Uterus (tissue), 4 donors: Measurements from ENCODE around the gene SERPINA4. TPM values are rescaled to one million over a fixed set of nuclear protein-coding genes. Genes with fewer than 3 reads are reported as not detected.

Source experiments
- DNase-seq, 2 donors: peaks; one replicate each; pipeline ENCODE4 v3.0.0-alpha.2; 2019 to 2020
- H3K27ac ChIP-seq, 2 donors: fragments of 200-600 bp; sonication (generic); 1 replicate in 1 of 2; 2 replicates in 1 of 2; pipeline ENCODE4 v1.5.1; 2016 to 2018
- H3K27me3 ChIP-seq, 2 donors: fragments of 200-600 bp; sonication (generic); one replicate each; pipeline ENCODE4 v1.5.1; 2018 to 2019; ENCODE audit warnings: control low read depth in 1 of 2
- H3K36me3 ChIP-seq, 2 donors: fragments of 200-600 bp; sonication (generic); one replicate each; pipeline ENCODE4 v1.5.1; 2019; ENCODE audit warnings: control low read depth in 1 of 2
- H3K4me1 ChIP-seq, 2 donors: fragments of 200-600 bp; sonication (generic); one replicate each; pipeline ENCODE4 v1.5.1; 2018 to 2019; ENCODE audit warnings: control low read depth in 1 of 2
- H3K4me3 ChIP-seq, 2 donors: fragments of 200-600 bp; sonication (generic); 1 replicate in 1 of 2; 2 replicates in 1 of 2; pipeline ENCODE4 v1.5.1; 2018 to 2019; ENCODE audit warnings: mild to moderate bottlenecking in 1 of 2
- H3K9me3 ChIP-seq, 2 donors: fragments of 200-600 bp; sonication (generic); one replicate each; pipeline ENCODE4 v1.5.1; 2019; ENCODE audit warnings: control low read depth in 1 of 2
- POLR2A ChIP-seq, 2 donors: fragments of 450-650 bp; IDR thresholded peaks; one replicate each; pipeline ENCODE4 v1.6.1; 2016; ENCODE audit warnings: antibody characterized with exemption in 2 of 2, mild to moderate bottlenecking in 1 of 2, moderate library complexity in 1 of 2
- intact Hi-C: fragments of 100-400 bp; cut with DNase I; formaldehyde crosslinking; loops from one replicate; pipeline ENCODE4 v1.15.1; 2023; ENCODE audit warnings: low total_unique reads
- total RNA-seq, 4 donors: library from RNA; depleted of rRNA in 3 of 4; stranded (reverse); fragments of >200 nt in 3 of 4; gene quantifications; one replicate each; pipeline versions ENCODE4 v1.1.0 to v1.2.4, GENCODE V29; 2014 to 2023
- TF ChIP-seq, protein P1 (sequence below), 4 experiments: fragments of 200-600 bp in 2 of 4; fragments of 450-650 bp in 2 of 4; sonication (generic) in 2 of 4; IDR thresholded peaks; one replicate each; pipeline ENCODE4 v1.5.1; 2016 to 2019; ENCODE audit warnings: antibody characterized with exemption in 4 of 4, mild to moderate bottlenecking in 2 of 4, moderate library complexity in 1 of 4
- donor health status: DM: yes; HTN: yes; CAD: no.

Gene SERPINA4
- total RNA-seq, 4 donors from 2014 or later = 0.28 TPM; not detected in 3

DNA sequence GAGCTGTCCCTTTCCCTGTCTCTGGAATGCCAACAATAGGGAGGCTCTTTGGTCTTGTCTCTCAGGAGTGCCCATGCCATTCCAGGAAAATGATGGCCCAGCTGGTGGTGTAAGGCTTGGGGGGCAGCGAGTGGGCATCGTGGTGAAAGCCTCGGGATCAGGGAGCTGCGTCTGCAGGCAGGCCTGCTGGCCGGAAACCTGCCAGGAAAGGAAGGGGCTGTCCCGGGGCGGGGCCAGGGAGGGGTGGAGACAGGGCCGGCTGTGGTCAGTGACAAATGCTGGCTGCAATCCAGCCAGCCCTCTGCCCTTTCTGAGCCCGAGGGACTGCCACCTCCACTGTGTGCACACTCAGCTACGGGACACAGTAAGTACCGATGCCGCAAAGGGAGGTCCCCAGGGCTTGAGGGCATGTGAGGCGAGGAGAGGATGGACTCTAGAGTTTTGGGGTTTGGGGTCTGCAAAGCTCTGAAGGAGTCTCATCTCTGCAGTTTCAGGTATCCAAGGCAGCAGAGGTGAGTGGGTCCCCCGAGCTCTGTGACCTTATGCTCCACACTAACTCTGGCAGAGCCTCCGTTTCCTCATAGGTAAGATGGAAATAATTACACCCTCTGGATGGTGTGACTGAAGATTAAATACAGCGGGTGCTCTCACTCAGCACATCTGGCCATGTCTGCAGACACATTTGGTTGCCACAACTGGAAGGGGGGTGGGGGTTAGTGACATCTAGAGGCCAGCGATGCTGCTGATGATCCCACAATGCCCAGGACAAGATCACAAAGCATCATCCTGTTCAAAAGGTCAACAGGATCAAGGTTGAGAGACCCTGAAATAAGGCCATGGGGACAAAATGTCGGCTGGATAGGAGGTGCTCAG, 20.1 kb downstream of the SERPINA4 start, which contains the start of gene SERPINA5:
TSS of gene SERPINA5 (plus strand) at position 300 of the 873 bp plus-strand sequence. CDS start 5,937 bp downstream, outside the sequence.
- Histone ChIP-seq H3K4me1 (no peaks in the 10 kb centered on the region), H3K27me3 (no peaks in the 10 kb centered on the region), H3K4me3 (no peak within 1 kb of the TSS), H3K27ac (no peak within 1 kb of the TSS), H3K36me3 (no peaks in the 10 kb centered on the region), H3K9me3 (no peaks in the 10 kb centered on the region)
- intact Hi-C loops = no loop called here
- DNase-seq = no peak
- TF ChIP-seq, protein P1, sequence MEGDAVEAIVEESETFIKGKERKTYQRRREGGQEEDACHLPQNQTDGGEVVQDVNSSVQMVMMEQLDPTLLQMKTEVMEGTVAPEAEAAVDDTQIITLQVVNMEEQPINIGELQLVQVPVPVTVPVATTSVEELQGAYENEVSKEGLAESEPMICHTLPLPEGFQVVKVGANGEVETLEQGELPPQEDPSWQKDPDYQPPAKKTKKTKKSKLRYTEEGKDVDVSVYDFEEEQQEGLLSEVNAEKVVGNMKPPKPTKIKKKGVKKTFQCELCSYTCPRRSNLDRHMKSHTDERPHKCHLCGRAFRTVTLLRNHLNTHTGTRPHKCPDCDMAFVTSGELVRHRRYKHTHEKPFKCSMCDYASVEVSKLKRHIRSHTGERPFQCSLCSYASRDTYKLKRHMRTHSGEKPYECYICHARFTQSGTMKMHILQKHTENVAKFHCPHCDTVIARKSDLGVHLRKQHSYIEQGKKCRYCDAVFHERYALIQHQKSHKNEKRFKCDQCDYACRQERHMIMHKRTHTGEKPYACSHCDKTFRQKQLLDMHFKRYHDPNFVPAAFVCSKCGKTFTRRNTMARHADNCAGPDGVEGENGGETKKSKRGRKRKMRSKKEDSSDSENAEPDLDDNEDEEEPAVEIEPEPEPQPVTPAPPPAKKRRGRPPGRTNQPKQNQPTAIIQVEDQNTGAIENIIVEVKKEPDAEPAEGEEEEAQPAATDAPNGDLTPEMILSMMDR (IDR thresholded peaks at IDR 0.05) = no peak
- TF ChIP-seq POLR2A (IDR thresholded peaks at IDR 0.05) = no peak

DNA sequence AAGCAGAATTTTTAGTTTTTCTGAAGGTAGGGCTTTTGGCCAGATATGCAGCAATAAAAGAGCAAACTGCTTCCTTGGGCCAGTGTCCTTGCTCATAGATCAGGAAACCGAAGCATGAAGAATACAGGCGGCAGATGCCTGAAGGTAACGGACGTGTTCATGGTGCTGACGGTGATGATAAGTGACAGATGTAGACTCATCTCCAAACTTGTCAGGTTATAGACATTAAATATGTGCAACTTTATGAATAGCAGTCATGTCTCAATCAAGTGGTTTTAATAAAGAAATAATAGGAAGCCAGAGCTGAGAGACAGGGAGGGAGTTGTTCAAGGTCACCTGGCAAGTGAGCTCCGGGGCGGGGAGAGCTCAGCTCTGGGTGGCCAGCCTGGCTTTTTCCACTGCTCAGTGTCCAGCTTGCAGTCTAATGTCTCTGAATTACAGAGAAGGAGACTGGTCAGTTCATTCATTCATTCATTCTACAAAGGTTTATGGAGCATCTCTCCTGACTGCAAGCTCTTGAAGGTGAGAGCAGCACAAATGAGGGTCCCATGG, 21.0 kb downstream of the SERPINA4 start:
- Histone ChIP-seq H3K27ac (no peak overlapping the region), H3K4me1 (no peaks in the 10 kb centered on the region), H3K27me3 (no peaks in the 10 kb centered on the region), H3K36me3 (no peaks in the 10 kb centered on the region), H3K9me3 (no peaks in the 10 kb centered on the region), H3K4me3 (no peak overlapping the region)
- TF ChIP-seq, protein P1 (IDR thresholded peaks at IDR 0.05) = no peak
- no peak for TF ChIP-seq POLR2A (IDR thresholded peaks at IDR 0.05)
- peak in 1 of 2 donors; percentile 49 for DNase-seq
- intact Hi-C loops = no loop called here

DNA sequence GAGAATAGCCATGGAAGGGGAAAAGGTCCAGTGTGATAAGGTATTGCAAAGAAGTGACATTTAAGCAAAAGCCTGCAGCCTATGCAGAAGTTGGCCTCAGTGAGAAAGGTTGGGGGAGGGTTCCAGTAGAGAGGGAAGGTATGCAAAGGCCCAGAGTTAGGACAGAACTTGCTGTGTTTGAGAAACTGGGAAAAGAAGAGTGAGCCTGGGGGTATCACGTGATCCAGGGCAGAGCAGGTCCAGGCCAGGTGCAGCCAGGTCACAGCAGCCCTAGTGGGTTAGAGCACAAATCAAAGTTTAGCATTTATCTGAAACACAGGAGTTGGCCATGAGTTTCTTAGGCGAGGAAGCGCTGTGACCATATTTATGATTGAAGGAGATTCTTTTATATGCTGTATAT, 21.6 kb downstream of the SERPINA4 start:
- no peak for TF ChIP-seq POLR2A (IDR thresholded peaks at IDR 0.05)
- TF ChIP-seq, protein P1 (IDR thresholded peaks at IDR 0.05) = no peak
- Histone ChIP-seq H3K4me1 (no peaks in the 10 kb centered on the region), H3K27me3 (no peaks in the 10 kb centered on the region), H3K36me3 (no peaks in the 10 kb centered on the region), H3K4me3 (no peak overlapping the region), H3K27ac (no peak overlapping the region), H3K9me3 (no peaks in the 10 kb centered on the region)
- intact Hi-C loops = no loop called here
- DNase-seq = no peak

DNA sequence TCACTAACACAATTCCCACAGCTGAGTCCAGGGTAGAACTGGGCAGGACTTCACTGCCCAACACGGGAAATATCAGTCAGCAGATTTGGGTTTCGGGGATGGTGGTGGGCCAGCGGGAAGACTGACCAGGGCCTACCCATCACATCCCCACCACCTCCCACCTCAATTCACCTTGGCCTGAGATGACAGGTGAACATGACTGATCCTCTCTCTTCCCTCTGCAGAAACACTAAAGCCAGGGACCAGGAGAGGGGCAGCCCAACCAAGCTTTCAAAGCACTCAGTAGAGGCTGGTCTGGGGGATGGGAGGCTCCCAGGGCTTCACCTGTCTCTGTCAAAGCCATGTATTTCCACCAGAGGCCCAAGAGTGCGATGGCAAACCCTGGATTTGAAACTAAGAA, 22.3 kb downstream of the SERPINA4 start:
- intact Hi-C loops = no loop called here
- no peaks in the 10 kb centered on the region for H3K4me1 ChIP-seq
- H3K27ac ChIP-seq = no peak overlapping the region
- DNase-seq = no peak
- no peak overlapping the region for H3K4me3 ChIP-seq
- TF ChIP-seq POLR2A (IDR thresholded peaks at IDR 0.05) = no peak
- TF ChIP-seq, protein P1 (IDR thresholded peaks at IDR 0.05) = no peak
- no peaks in the 10 kb centered on the region for H3K9me3 ChIP-seq
- no peaks in the 10 kb centered on the region for H3K36me3 ChIP-seq
- H3K27me3 ChIP-seq = no peaks in the 10 kb centered on the region
